ENCODE results near the gene MCC. TPM values are rescaled to one million over a fixed set of nuclear protein-coding genes. Genes with fewer than 3 reads are reported as not detected.
A peak's percentile ranks its signal among the peaks of the same experiment; 100 is the strongest.

MCC gene
- total RNA-seq, 1 donor from 2014 or later, result 26.9 TPM

DNA sequence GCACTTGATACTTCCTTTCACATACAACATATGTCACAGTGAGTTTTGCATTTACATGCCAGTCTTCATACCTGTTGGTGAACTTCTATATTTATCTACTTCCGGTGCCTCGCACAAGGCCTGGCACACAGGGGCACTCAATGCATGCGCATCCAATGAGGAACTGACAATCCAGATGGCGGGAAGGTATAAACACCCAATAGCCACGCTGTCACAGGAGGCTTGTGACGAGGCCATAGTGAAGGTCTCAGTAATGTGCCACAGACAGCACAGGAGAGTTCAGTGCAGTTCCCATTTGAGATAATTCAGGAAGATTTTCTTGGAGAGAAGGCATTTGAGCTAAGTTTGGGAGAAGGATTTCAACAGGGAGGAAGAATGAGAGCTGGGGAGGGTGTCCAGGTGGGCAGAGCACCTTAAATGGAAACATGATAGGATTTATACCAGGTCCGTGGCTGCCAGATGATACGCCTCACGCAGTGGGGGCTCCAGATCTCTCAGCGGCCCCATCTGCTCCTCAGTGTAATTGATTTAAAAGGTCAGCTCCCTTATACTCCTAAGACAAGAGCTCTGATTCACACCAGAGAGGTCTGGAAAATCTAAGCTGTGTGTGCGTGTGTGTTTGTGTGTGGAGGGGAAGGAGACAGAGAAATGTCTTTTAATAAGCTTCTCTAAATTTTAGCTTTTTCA, 305.5 kb downstream of the MCC start:
- Histone ChIP-seq H3K27ac (ENCODE audit: low read depth, low read length) (no peak overlapping the region), H3K4me1 (ENCODE audit: insufficient read depth, low read length) (no peaks in the 10 kb centered on the region), H3K9me3 (ENCODE audit: insufficient read depth, low read depth, low read length) (no peaks in the 10 kb centered on the region), H3K79me2 (ENCODE audit: insufficient read depth, low read length) (peaks cover 9% of the 10 kb centered on the region), H3K4me2 (ENCODE audit: low read length) (no peak overlapping the region), H3K36me3 (ENCODE audit: insufficient read depth, low read length) (no peaks in the 10 kb centered on the region), H3K9ac (ENCODE audit: low read length) (no peak overlapping the region), H4K20me1 (ENCODE audit: insufficient read depth, low read length) (peaks cover 65% of the 10 kb centered on the region), H3K27me3 (ENCODE audit: insufficient read depth, low read length) (no peaks in the 10 kb centered on the region), H3K4me3 (ENCODE audit: insufficient read depth, low read depth, low read length) (no peak overlapping the region), H2AFZ (ENCODE audit: low read depth, low read length) (no peak overlapping the region)
- H3K36me3 Mint-ChIP-seq (ENCODE audit: low read depth, unreplicated experiment), result peaks cover 6% of the 10 kb centered on the region
- no peaks in the 10 kb centered on the region for H3K9me3 Mint-ChIP-seq (ENCODE audit: unreplicated experiment)
- FAIRE-seq (no peak), DNase-seq (ENCODE audit: low read depth) (no peak)
- no peak overlapping the region for H3K4me3 Mint-ChIP-seq (ENCODE audit: unreplicated experiment)
- TF ChIP-seq EZH2 (IDR thresholded peaks at IDR 0.05; ENCODE audit: insufficient read depth, low read length), result no peak
- TF ChIP-seq, protein P1, sequence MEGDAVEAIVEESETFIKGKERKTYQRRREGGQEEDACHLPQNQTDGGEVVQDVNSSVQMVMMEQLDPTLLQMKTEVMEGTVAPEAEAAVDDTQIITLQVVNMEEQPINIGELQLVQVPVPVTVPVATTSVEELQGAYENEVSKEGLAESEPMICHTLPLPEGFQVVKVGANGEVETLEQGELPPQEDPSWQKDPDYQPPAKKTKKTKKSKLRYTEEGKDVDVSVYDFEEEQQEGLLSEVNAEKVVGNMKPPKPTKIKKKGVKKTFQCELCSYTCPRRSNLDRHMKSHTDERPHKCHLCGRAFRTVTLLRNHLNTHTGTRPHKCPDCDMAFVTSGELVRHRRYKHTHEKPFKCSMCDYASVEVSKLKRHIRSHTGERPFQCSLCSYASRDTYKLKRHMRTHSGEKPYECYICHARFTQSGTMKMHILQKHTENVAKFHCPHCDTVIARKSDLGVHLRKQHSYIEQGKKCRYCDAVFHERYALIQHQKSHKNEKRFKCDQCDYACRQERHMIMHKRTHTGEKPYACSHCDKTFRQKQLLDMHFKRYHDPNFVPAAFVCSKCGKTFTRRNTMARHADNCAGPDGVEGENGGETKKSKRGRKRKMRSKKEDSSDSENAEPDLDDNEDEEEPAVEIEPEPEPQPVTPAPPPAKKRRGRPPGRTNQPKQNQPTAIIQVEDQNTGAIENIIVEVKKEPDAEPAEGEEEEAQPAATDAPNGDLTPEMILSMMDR (IDR thresholded peaks at IDR 0.05; ENCODE audit: insufficient read depth, low read depth, low read length), result no peak
- H3K4me1 Mint-ChIP-seq (ENCODE audit: low read depth, unreplicated experiment), result peaks cover 17% of the 10 kb centered on the region
- H3K27me3 Mint-ChIP-seq (ENCODE audit: low read depth, unreplicated experiment), result no peaks in the 10 kb centered on the region
- no peak overlapping the region for H3K27ac Mint-ChIP-seq (ENCODE audit: unreplicated experiment)

DNA sequence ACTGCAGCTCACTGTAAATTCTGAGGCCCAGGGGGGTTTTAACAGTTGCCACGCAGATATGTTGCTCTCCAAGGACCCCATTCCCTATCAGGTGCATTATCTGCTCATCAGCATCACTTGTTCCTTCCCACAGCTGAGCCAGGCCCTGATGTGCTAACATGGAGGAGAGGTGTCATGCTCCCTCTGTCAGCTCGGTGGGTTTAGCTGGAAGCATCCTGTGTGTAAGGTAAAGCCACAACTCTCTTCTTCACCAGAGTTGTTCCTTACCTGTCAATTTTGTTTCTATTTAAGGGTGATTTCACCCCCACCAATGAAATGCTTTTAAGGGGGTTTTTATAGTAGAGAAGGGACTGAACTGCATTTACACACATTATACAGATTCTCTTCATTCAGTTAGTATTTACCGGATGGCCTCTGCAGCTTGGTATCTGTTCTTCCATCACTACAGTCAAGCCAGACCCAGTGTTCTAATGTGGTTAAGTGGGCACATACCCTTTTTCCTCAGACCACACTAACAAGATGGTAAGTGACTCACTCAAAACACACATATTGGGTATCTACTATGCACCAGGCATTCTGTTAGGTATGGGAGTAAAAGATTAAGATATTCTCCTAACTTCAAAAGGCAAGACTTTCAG, 306.3 kb downstream of the MCC start:
- H3K27ac Mint-ChIP-seq (ENCODE audit: unreplicated experiment), result peak overlapping the region; percentile 49
- Histone ChIP-seq H3K79me2 (ENCODE audit: insufficient read depth, low read length) (peaks cover 7% of the 10 kb centered on the region), H3K4me1 (ENCODE audit: insufficient read depth, low read length) (no peaks in the 10 kb centered on the region), H3K9ac (ENCODE audit: low read length) (no peak overlapping the region), H3K9me3 (ENCODE audit: insufficient read depth, low read depth, low read length) (no peaks in the 10 kb centered on the region), H2AFZ (ENCODE audit: low read depth, low read length) (no peak overlapping the region), H3K4me3 (ENCODE audit: insufficient read depth, low read depth, low read length) (no peak overlapping the region), H4K20me1 (ENCODE audit: insufficient read depth, low read length) (peaks cover 59% of the 10 kb centered on the region), H3K27ac (ENCODE audit: low read depth, low read length) (no peak overlapping the region), H3K27me3 (ENCODE audit: insufficient read depth, low read length) (no peaks in the 10 kb centered on the region), H3K36me3 (ENCODE audit: insufficient read depth, low read length) (no peaks in the 10 kb centered on the region), H3K4me2 (ENCODE audit: low read length) (no peak overlapping the region)
- no peak overlapping the region for H3K4me3 Mint-ChIP-seq (ENCODE audit: unreplicated experiment)
- H3K27me3 Mint-ChIP-seq (ENCODE audit: low read depth, unreplicated experiment), result no peaks in the 10 kb centered on the region
- no peak for DNase-seq (ENCODE audit: low read depth)
- FAIRE-seq, result no peak
- peaks cover 6% of the 10 kb centered on the region for H3K36me3 Mint-ChIP-seq (ENCODE audit: low read depth, unreplicated experiment)
- TF ChIP-seq, protein P1 (IDR thresholded peaks at IDR 0.05; ENCODE audit: insufficient read depth, low read depth, low read length), result no peak
- TF ChIP-seq EZH2 (IDR thresholded peaks at IDR 0.05; ENCODE audit: insufficient read depth, low read length), result no peak
- H3K9me3 Mint-ChIP-seq (ENCODE audit: unreplicated experiment), result no peaks in the 10 kb centered on the region
- H3K4me1 Mint-ChIP-seq (ENCODE audit: low read depth, unreplicated experiment), result peaks cover 17% of the 10 kb centered on the region

GRCh38 chr5:113181409-113181808, 306.8 kb downstream of the MCC start:
- Mint-ChIP-seq H3K36me3 (ENCODE audit: low read depth, unreplicated experiment) (peaks cover 6% of the 10 kb centered on the region), H3K27ac (ENCODE audit: unreplicated experiment) (no peak overlapping the region), H3K4me3 (ENCODE audit: unreplicated experiment) (no peak overlapping the region), H3K4me1 (ENCODE audit: low read depth, unreplicated experiment) (peaks cover 17% of the 10 kb centered on the region), H3K27me3 (ENCODE audit: low read depth, unreplicated experiment) (no peaks in the 10 kb centered on the region), H3K9me3 (ENCODE audit: unreplicated experiment) (no peaks in the 10 kb centered on the region)
- no peak overlapping the region for H3K27ac ChIP-seq (ENCODE audit: low read depth, low read length)
- no peak for DNase-seq (ENCODE audit: low read depth)
- no peak overlapping the region for H3K9ac ChIP-seq (ENCODE audit: low read length)
- TF ChIP-seq EZH2 (IDR thresholded peaks at IDR 0.05; ENCODE audit: insufficient read depth, low read length), result no peak
- TF ChIP-seq, protein P1 (IDR thresholded peaks at IDR 0.05; ENCODE audit: insufficient read depth, low read depth, low read length), result no peak
- H3K36me3 ChIP-seq (ENCODE audit: insufficient read depth, low read length), result no peaks in the 10 kb centered on the region
- no peak overlapping the region for H2AFZ ChIP-seq (ENCODE audit: low read depth, low read length)
- no peaks in the 10 kb centered on the region for H3K27me3 ChIP-seq (ENCODE audit: insufficient read depth, low read length)
- FAIRE-seq, result no peak
- H3K4me3 ChIP-seq (ENCODE audit: insufficient read depth, low read depth, low read length), result no peak overlapping the region
- no peaks in the 10 kb centered on the region for H3K4me1 ChIP-seq (ENCODE audit: insufficient read depth, low read length)
- no peaks in the 10 kb centered on the region for H3K9me3 ChIP-seq (ENCODE audit: insufficient read depth, low read depth, low read length)
- peaks cover 7% of the 10 kb centered on the region for H3K79me2 ChIP-seq (ENCODE audit: insufficient read depth, low read length)
- H4K20me1 ChIP-seq (ENCODE audit: insufficient read depth, low read length), result peaks cover 53% of the 10 kb centered on the region
- H3K4me2 ChIP-seq (ENCODE audit: low read length), result no peak overlapping the region
